GM12892 (cell line): Measurements from ENCODE around the gene TTC21A.

ENCODE experiments used
- POLR2A ChIP-seq: IDR thresholded peaks from 2 replicates; pipeline ENCODE4 v1.6.1; 2011; ENCODE audit warnings: low read depth, low read length, control low read depth
- TAF1 ChIP-seq: IDR thresholded peaks from 2 replicates; pipeline ENCODE4 v1.6.1; 2011; ENCODE audit warnings: low read depth, mild to moderate bottlenecking, control low read depth, low read length, borderline replicate concordance

DNA sequence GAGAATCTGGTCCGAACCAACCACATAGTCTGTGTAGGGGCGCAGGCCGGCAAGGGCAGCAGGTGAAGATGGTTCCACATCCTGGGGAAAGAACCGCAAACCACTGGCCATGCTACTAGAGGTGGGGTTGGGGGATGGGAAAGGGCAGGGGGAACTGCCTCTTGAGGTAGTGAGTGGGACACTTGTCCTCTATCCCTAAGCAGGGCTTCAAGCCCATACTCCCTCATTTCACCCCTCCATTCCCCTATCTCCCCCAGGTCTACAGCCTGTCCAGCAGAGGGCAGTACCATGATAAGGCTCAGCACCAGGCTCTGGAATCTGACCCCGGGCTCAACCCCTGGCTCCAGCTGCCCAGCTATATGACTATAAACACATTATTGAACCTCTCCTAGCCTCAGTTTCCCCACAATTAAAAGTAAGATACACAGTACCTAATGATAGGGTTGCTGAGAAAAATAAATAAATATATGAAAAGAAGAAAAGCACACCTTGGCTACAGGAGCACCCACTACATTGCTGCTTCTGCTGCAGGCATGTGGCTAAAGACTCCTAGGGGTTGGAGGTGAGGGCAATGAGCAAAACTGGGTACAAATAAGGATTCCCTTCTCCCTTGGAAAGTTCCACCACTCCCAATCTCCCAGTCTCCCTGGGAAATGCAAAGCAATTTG is 6.3 kb upstream of the TTC21A start:
- no peak for TF ChIP-seq POLR2A
- TF ChIP-seq TAF1 = no peak
